C4-2B (cell line): ENCODE data around the gene AKR1B1.

ENCODE experiments used
- CTCF ChIP-seq: fragments of 450-650 bp; conservative IDR thresholded peaks from 2 replicates; pipeline ENCODE4 v1.5.1; 2017; ENCODE audit warnings: mild to moderate bottlenecking
- ZFX ChIP-seq: fragments of 450-650 bp; IDR thresholded peaks from 2 replicates; pipeline ENCODE4 v1.6.1; 2017

DNA sequence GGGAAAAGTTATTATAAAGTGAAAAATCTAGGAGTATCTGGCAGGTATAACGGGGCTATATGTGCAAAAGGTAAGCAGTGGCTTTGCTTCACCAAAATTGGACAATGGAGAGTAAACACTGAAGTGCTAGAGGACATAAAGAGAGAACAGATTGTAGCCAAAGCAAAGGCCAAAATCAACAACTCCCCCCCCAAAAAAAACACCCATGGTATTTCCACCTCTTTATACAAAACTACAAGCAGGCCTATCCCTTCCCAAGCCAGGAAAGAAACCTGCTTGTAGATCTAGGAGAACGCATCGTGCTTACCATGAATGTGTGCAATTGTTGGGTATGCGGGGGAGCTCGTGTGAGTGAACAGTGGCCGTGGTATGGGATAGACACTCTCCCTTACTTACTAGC is 9.2 kb upstream of the AKR1B1 start:
- TF ChIP-seq CTCF, result no peak
- TF ChIP-seq ZFX, result no peak
